GM19351 (cell line): Measurements from ENCODE around the gene GABRA5.

Source experiments
- ATAC-seq: cut with Tn5 transposase; IDR thresholded peaks from one replicate; pipeline ENCODE4 v1.9.1; 2021; ENCODE audit warnings: mild to moderate bottlenecking, moderate library complexity; ENCODE audit not compliant: unreplicated experiment

GABRA5 gene

GRCh38 chr15:26985050-26985449 lies 118.2 kb downstream of the GABRA5 start:
- ATAC-seq: no peak

- no peak for ATAC-seq
These were observed 129.4 kb downstream of the GABRA5 start for GRCh38 chr15:26996250-26996649.
